Stimulated activated CD8-positive, alpha-beta memory T cell treated with anti-CD3 and anti-CD28 coated beads, Interleukin-15, amount 100 ng/mL, for 24 hours (primary cell): ENCODE data around the gene TRIM15.
"Not testable (repeated sequence)": the region's sequence is repeated elsewhere in the genome, so short reads cannot be mapped to it uniquely, and the experiment has no call there.

Experiments
- DNase-seq: peaks from one replicate; pipeline ENCODE4 v3.0.0-alpha.2; 2020; ENCODE audit warnings: low read depth

Gene TRIM15

GRCh38 chr6:30162265-30163089 lies 869 bp upstream of the TRIM15 start:
- DNase-seq = no peak

- DNase-seq = no peak
These were observed 740 bp downstream of the TRIM15 start for GRCh38 chr6:30163918-30164654.

- no peak for DNase-seq
These were observed 1.4 kb downstream of the TRIM15 start for GRCh38 chr6:30164714-30165113.

GRCh38 chr6:30165238-30165637 lies 1.9 kb downstream of the TRIM15 start:
- DNase-seq = not testable (repeated sequence)

GRCh38 chr6:30167101-30167500 lies 3.8 kb downstream of the TRIM15 start:
- no peak for DNase-seq

- no peak for DNase-seq
These were observed 5.4 kb downstream of the TRIM15 start for GRCh38 chr6:30168741-30169140.

GRCh38 chr6:30169658-30170614 lies 6.6 kb downstream of the TRIM15 start:
- DNase-seq = no peak

GRCh38 chr6:30171677-30172471 lies 8.5 kb downstream of the TRIM15 start:
- DNase-seq = no peak

- no peak for DNase-seq
These were observed 9.3 kb downstream of the TRIM15 start for GRCh38 chr6:30172681-30173080.

GRCh38 chr6:30175765-30176164 lies 12.4 kb downstream of the TRIM15 start:
- no peak for DNase-seq

GRCh38 chr6:30178837-30179236 lies 15.5 kb downstream of the TRIM15 start:
- no peak for DNase-seq

- DNase-seq = no peak
These were observed 16.8 kb downstream of the TRIM15 start for GRCh38 chr6:30180145-30180544.

GRCh38 chr6:30184417-30185031 lies 21.2 kb downstream of the TRIM15 start:
- DNase-seq = no peak

GRCh38 chr6:30185846-30186484 lies 22.6 kb downstream of the TRIM15 start:
- no peak for DNase-seq

- no peak for DNase-seq
These were observed 25.2 kb downstream of the TRIM15 start for GRCh38 chr6:30188541-30188940.

GRCh38 chr6:30192076-30192475 lies 28.7 kb downstream of the TRIM15 start:
- no peak for DNase-seq

GRCh38 chr6:30194797-30195690 lies 31.7 kb downstream of the TRIM15 start:
- no peak for DNase-seq

GRCh38 chr6:30195951-30196350 lies 32.6 kb downstream of the TRIM15 start:
- no peak for DNase-seq

GRCh38 chr6:30196376-30196775 lies 33.0 kb downstream of the TRIM15 start:
- no peak for DNase-seq
